Karpas-422 (cell line): ENCODE data around the gene VSTM2L. TPM values are rescaled to one million over a fixed set of nuclear protein-coding genes. Genes with fewer than 3 reads are reported as not detected.

Experiments used
- DNase-seq: peaks from one replicate; pipeline ENCODE4 v3.0.0-alpha.2; 2015
- H2AFZ ChIP-seq: fragments of 200-600 bp; sonication (generic); 2 replicates; pipeline ENCODE4 v1.6.1; 2014; ENCODE audit warnings: antibody characterized with exemption, low read length, mixed read lengths
- H3K27ac ChIP-seq: fragments of 200-600 bp; sonication (generic); 2 replicates; pipeline ENCODE4 v1.5.1; 2014; ENCODE audit warnings: mild to moderate bottlenecking, low read length, moderate library complexity
- H3K27me3 ChIP-seq: fragments of 200-600 bp; sonication (generic); 2 replicates; pipeline ENCODE4 v1.6.1; 2014; ENCODE audit warnings: low read length, mixed read lengths
- H3K36me3 ChIP-seq: fragments of 200-600 bp; sonication (generic); 2 replicates; pipeline ENCODE4 v1.6.1; 2014; ENCODE audit warnings: low read length, mixed read lengths; ENCODE audit not compliant: insufficient read depth
- H3K4me1 ChIP-seq: fragments of 200-600 bp; sonication (generic); 2 replicates; pipeline ENCODE4 v1.6.1; 2014; ENCODE audit warnings: mild to moderate bottlenecking, low read length, mixed read lengths
- H3K4me2 ChIP-seq: fragments of 200-600 bp; sonication (generic); 2 replicates; pipeline ENCODE4 v1.6.1; 2014; ENCODE audit warnings: low read length, low read depth, mild to moderate bottlenecking; ENCODE audit not compliant: poor library complexity, severe bottlenecking
- H3K4me3 ChIP-seq: fragments of 200-600 bp; sonication (generic); 2 replicates; pipeline ENCODE4 v1.5.1; 2014; ENCODE audit warnings: mild to moderate bottlenecking, antibody characterized with exemption, low read length, mixed read lengths
- H3K79me2 ChIP-seq: fragments of 200-600 bp; sonication (generic); 2 replicates; pipeline ENCODE4 v1.6.1; 2014; ENCODE audit warnings: mild to moderate bottlenecking, low read length, mixed read lengths
- H3K9ac ChIP-seq: fragments of 200-600 bp; sonication (generic); 2 replicates; pipeline ENCODE4 v1.6.0; 2014; ENCODE audit warnings: low read length
- H3K9me2 ChIP-seq: fragments of 200-600 bp; sonication (generic), shearing (Covaris generic); replicated peaks from 2 replicates; pipeline ENCODE4 v1.6.0; 2014; ENCODE audit warnings: mild to moderate bottlenecking, low read length, moderate library complexity; ENCODE audit not compliant: insufficient read depth
- H3K9me3 ChIP-seq: fragments of 300-700, 200-600 bp; sonication (generic); 2 replicates; pipeline ENCODE4 v1.6.1; 2014; ENCODE audit warnings: low read length, mixed read lengths
- H4K20me1 ChIP-seq: fragments of 200-600 bp; sonication (generic); 2 replicates; pipeline ENCODE4 v1.6.1; 2014; ENCODE audit warnings: mild to moderate bottlenecking, antibody characterized with exemption, low read length, low read depth; ENCODE audit not compliant: insufficient read depth
- total RNA-seq: library from RNA; depleted of rRNA; stranded (reverse); fragments of >200 nt; shearing (Covaris generic); gene quantifications from 2 replicates; pipeline ENCODE4 v1.2.3, GENCODE V29; 2014; ENCODE audit warnings: low replicate concordance

VSTM2L gene
- total RNA-seq, 1 experiment from 2014 or later: not detected

DNA sequence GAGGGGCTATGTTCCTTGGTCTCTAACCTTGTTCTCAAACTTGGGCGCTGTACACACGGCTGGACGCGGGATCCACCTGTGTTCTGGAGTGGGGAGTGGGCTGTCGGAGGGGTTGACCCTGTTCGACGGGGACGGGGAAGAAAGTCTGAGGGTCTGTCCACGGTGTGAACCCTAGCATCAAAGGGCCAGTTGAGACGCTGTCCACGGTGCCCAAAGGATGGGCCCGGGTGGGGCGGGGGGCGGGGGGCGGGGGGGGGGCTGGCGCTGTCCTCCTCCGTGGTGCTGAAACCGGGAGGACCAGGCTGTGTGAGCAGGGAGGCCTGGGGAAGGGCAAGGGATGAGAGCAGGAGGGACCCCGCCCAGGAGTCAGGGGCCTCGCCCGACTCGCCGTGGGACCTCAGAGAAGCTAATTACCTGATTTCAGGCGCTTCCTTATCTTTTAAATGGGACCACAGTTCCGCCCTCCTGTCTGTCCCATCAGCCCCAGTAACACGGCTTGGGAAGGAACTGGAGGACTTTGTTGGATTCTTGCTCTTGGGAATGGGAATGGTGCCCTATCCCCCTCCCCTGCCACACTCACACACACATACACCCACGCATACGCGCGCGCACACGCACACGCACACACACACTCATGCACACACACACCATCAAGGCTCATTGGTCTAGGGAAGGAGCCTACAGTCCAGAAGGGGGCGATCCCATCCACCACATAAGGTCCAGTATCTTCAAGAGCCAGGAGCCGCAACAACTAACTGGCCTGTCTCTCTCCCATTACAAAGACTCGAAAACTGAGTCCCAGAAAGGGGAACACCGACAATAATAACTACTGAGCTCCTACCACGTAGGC is 1.0 kb upstream of the VSTM2L start:
- Histone ChIP-seq H3K4me1 (no peaks in the 10 kb centered on the region), H3K9me2 (no peaks in the 10 kb centered on the region), H2AFZ (no peak overlapping the region), H3K9ac (no peak overlapping the region), H3K4me3 (no peak overlapping the region), H3K36me3 (no peaks in the 10 kb centered on the region), H3K9me3 (no peaks in the 10 kb centered on the region), H3K4me2 (no peak overlapping the region), H4K20me1 (no peaks in the 10 kb centered on the region), H3K27ac (no peak overlapping the region), H3K27me3 (no peaks in the 10 kb centered on the region), H3K79me2 (no peaks in the 10 kb centered on the region)
- DNase-seq: peak; percentile 83

DNA sequence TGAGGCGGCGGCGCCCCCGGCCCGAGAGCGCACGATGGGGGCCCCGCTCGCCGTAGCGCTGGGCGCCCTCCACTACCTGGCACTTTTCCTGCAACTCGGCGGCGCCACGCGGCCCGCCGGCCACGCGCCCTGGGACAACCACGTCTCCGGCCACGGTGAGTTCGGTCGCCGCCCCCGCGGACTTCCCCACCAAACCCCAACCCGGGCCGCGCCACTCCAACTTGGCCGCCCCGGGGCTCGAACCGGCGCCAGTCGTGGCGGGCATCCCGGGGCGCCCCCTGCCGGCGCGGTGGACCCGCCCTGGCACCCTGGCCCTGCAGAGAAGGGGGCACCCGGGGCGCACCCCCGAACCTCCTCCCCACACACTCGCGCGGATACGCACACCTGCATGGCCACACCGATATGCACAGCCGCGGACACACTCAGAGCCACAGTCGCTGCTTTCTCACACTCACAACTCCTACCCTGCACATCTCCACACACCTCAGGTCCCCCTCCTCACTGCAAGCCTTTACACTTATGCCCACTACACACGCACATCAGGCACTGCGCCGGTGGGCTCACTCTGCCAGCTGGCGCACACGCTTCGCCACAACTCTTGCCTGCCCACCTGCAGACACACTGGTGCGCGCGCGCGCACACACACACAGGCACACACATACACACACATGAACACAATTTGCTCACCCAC is 535 bp downstream of the VSTM2L start:
- Histone ChIP-seq H4K20me1 (no peaks in the 10 kb centered on the region), H3K9ac (no peak overlapping the region)
- no peak for DNase-seq

DNA sequence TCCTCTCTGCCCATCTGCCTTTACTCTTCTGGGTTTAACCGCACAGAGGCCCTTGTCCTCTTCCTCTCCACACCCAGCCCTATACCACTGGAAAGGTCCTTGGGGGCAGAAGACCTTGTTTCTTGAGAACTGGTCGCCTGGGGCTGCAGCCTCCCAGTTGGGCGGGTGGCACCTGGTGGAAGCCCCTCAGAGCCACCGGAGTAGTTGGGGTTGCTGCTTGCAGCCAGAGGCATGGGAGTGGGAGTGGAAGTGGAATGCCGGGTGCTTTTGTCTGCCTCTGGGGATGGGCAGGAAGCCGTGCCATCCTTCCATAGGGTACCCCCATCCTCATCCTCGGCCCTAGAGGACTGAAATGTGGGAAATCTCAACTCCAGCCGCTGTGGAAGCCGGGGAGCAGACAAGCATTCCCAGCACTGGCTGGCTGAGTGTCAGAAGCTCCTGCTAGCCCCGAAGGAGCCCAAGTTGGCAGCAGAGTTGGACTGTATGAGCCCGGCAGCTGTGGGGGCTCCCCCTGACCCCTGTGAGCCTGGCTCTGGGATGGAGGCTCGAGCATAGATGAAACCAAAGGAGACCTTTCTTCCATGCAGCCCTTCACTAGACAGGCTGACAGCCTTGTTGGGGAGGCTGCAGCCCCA is 1.2 kb downstream of the VSTM2L start:
- Histone ChIP-seq H3K9me3 (no peaks in the 10 kb centered on the region), H3K27ac (no peak overlapping the region), H3K4me3 (no peak overlapping the region), H3K4me1 (no peaks in the 10 kb centered on the region), H2AFZ (no peak overlapping the region), H3K9me2 (no peaks in the 10 kb centered on the region), H3K27me3 (no peaks in the 10 kb centered on the region), H3K4me2 (no peak overlapping the region), H4K20me1 (no peaks in the 10 kb centered on the region), H3K36me3 (no peaks in the 10 kb centered on the region), H3K9ac (no peak overlapping the region), H3K79me2 (no peaks in the 10 kb centered on the region)
- no peak for DNase-seq

More for the DNA sequence above, 535 bp downstream of the VSTM2L start:
- H3K4me1 ChIP-seq: no peaks in the 10 kb centered on the region
- H2AFZ ChIP-seq: no peak overlapping the region
- H3K4me2 ChIP-seq: no peak overlapping the region
- H3K36me3 ChIP-seq: no peaks in the 10 kb centered on the region
- no peak overlapping the region for H3K4me3 ChIP-seq
- H3K79me2 ChIP-seq: no peaks in the 10 kb centered on the region
- H3K9me3 ChIP-seq: no peaks in the 10 kb centered on the region
- no peaks in the 10 kb centered on the region for H3K9me2 ChIP-seq
- H3K27me3 ChIP-seq: no peaks in the 10 kb centered on the region
- no peak overlapping the region for H3K27ac ChIP-seq

DNA sequence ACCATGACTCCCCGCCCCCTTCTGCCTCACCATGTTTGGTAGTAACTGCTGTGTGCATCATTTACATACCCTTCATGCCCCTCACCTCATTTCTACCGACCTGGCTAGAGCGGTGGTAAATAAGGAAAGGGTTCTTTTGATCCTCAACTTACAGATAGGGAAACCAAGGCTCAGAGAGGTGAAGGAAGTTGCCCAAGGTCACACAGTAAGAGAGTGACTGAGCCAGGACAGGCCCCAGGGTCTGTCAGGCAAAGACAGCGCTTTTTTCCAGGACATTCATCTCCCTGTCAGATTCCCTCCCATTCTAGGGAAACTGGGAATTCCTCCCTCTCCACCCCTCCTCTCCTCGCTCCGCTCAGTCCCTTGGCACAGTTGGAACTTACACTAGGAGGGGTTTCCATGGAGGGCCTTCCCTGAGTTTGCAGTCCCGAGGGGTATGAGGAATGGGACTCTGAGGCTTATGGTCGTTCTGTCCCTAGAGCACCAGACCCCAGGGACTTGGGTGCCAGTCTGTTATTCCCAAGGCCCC is 2.0 kb downstream of the VSTM2L start:
- no peak overlapping the region for H3K4me3 ChIP-seq
- DNase-seq: no peak
- H3K4me2 ChIP-seq: no peak overlapping the region
- no peak overlapping the region for H2AFZ ChIP-seq
- no peaks in the 10 kb centered on the region for H3K27me3 ChIP-seq
- H3K9ac ChIP-seq: no peak overlapping the region
- H3K79me2 ChIP-seq: no peaks in the 10 kb centered on the region
- no peaks in the 10 kb centered on the region for H3K9me3 ChIP-seq
- H3K27ac ChIP-seq: no peak overlapping the region
- no peaks in the 10 kb centered on the region for H3K36me3 ChIP-seq
- H4K20me1 ChIP-seq: no peaks in the 10 kb centered on the region
- H3K9me2 ChIP-seq: no peaks in the 10 kb centered on the region
- H3K4me1 ChIP-seq: no peaks in the 10 kb centered on the region

DNA sequence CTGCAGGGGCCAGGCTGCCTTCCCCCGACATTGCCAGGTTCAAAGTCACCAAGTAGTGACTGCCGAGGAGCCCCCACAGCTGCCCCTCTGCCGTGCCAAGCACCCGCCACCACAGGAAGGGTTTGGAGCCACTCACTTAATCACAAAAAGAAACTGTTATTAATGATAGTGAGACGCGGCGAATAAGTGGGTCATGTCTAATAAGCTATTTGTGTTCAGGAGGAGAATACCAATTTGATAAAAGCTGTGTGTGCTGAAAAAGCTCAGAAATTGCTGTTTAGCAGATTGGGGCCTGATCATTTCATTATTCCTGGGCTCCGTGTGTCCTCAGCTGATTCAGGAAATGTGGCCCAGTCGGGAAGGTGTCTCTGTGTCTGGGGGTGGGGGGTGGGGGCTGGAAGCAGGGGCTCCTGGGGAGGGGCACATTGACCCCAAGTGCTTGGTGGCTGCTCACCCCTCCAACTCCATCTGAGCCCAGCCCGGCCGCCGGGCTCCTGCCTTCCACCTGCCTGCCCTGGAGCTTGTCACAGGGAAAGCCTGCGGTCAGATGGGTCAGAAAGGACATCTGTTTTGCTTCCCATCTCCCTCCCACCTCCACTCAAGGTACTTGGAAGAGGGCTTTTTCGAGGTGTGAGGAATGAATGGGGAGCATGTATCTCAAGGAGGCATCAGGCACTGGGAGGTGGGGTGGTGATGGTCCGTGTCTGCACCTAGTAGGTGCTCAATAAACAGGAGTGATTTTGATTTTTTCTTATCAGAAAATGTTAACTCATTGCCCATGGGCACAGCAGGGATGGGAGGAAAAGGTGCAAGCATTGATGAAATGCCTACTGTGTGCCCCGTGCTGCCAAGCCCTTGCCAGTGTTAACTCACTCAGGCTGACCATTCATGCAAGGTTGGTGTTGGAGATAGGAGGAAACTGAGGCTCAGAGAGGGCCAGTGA is 3.0 kb downstream of the VSTM2L start:
- H3K4me2 ChIP-seq: no peak overlapping the region
- no peaks in the 10 kb centered on the region for H4K20me1 ChIP-seq
- H3K27me3 ChIP-seq: no peaks in the 10 kb centered on the region
- no peak overlapping the region for H2AFZ ChIP-seq
- H3K4me1 ChIP-seq: no peaks in the 10 kb centered on the region
- H3K4me3 ChIP-seq: no peak overlapping the region
- H3K79me2 ChIP-seq: no peaks in the 10 kb centered on the region
- H3K9me3 ChIP-seq: no peaks in the 10 kb centered on the region
- no peaks in the 10 kb centered on the region for H3K36me3 ChIP-seq
- no peaks in the 10 kb centered on the region for H3K9me2 ChIP-seq
- H3K27ac ChIP-seq: no peak overlapping the region
- H3K9ac ChIP-seq: no peak overlapping the region
- no peak for DNase-seq

DNA sequence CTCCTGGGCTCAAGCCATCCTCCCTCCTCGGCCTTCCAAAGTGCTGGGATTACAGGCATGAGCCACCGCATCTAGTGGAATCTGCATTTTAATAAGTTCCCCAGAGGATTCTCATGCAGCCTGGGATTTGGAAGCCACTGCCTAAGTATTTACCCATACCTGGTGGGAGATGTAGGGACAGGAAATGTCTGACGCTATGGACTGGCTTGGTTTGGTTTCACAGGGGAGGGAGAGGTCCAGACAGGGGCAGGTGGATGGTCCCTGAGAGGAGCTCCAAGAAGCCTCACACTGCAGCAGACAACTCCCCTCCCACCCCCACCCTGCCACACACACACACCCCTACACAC is 4.4 kb downstream of the VSTM2L start:
- Histone ChIP-seq H3K4me1 (peaks cover 8% of the 10 kb centered on the region), H3K36me3 (no peaks in the 10 kb centered on the region), H2AFZ (no peak overlapping the region), H3K9ac (no peak overlapping the region), H3K4me3 (no peak overlapping the region), H3K79me2 (no peaks in the 10 kb centered on the region), H3K27ac (no peak overlapping the region), H3K9me2 (no peaks in the 10 kb centered on the region), H3K4me2 (no peak overlapping the region), H3K27me3 (no peaks in the 10 kb centered on the region), H4K20me1 (no peaks in the 10 kb centered on the region), H3K9me3 (no peaks in the 10 kb centered on the region)
- no peak for DNase-seq

DNA sequence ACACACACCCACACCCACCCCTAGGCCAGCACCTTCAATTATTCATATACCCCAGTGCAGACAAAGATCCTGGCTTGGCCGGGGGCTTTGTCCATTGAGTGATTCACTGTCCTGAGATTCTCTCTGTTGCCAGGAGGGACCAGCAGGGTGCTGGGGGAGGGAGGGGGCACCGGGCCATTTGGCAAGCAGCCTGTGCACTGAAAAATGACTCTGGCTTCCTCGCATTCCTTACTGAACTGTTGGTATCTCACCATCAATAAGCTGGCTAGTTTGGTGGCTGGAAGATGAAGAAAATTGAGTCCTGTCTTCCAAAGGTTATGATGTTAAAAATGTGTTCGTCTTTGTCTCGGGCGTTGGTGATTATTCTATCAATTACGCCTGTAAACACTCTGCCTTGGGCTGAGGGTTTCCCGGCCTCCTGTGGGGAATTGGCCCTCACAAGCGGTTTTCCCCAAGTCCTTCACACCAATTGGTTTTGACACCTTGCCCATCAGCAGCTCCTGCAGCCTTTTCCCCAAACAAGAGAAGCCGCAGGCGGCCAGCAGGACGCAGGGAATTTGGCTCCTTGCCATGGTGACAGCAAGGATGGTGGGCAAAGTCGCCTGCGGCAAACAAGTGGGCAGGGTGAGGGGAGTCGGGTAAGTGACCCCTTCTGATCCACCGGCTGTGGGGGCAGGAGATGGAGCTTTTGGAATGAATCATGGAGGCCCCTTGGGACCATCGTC is 4.9 kb downstream of the VSTM2L start:
- no peak overlapping the region for H3K4me3 ChIP-seq
- no peaks in the 10 kb centered on the region for H3K36me3 ChIP-seq
- no peak overlapping the region for H3K4me2 ChIP-seq
- DNase-seq: no peak
- no peak overlapping the region for H2AFZ ChIP-seq
- no peaks in the 10 kb centered on the region for H3K79me2 ChIP-seq
- H4K20me1 ChIP-seq: no peaks in the 10 kb centered on the region
- no peak overlapping the region for H3K27ac ChIP-seq
- H3K9me2 ChIP-seq: no peaks in the 10 kb centered on the region
- no peaks in the 10 kb centered on the region for H3K27me3 ChIP-seq
- H3K9me3 ChIP-seq: no peaks in the 10 kb centered on the region
- no peak overlapping the region for H3K9ac ChIP-seq
- peaks cover 10% of the 10 kb centered on the region for H3K4me1 ChIP-seq
